RWPE2 (cell line): ENCODE measurements around the gene SORCS3.

Experiments
- ATAC-seq: fragments of 200-7000 bp; cut with Tn5 transposase; 3 replicates; pipeline ENCODE4 v1.9.1; 2021; ENCODE audit warnings: low read depth
- DNase-seq: peaks from one replicate; pipeline ENCODE4 v3.0.0-alpha.2; 2020; ENCODE audit warnings: low spot score
- H3K27ac ChIP-seq: fragments of 450-650 bp; 2 replicates; pipeline ENCODE4 v1.5.1; 2017; ENCODE audit warnings: mild to moderate bottlenecking; ENCODE audit not compliant: poor library complexity, severe bottlenecking
- H3K27me3 ChIP-seq: fragments of 250-450 bp; sonication (Bioruptor Pico); 2 replicates; pipeline ENCODE4 v1.5.1; 2021; ENCODE audit warnings: mild to moderate bottlenecking, moderate library complexity; ENCODE audit not compliant: insufficient read depth, poor library complexity, severe bottlenecking
- H3K36me3 ChIP-seq: fragments of 250-450 bp; sonication (Bioruptor Pico); 2 replicates; pipeline ENCODE4 v1.5.1; 2020; ENCODE audit warnings: low read depth, mild to moderate bottlenecking, moderate library complexity
- H3K4me1 ChIP-seq: fragments of 250-450 bp; sonication (Bioruptor Pico); 2 replicates; pipeline ENCODE4 v1.5.1; 2021; ENCODE audit warnings: mild to moderate bottlenecking, moderate library complexity; ENCODE audit not compliant: insufficient read depth, poor library complexity, severe bottlenecking
- H3K4me3 ChIP-seq: fragments of 250-450 bp; sonication (Bioruptor Pico); 2 replicates; pipeline ENCODE4 v1.5.1; 2021; ENCODE audit warnings: mild to moderate bottlenecking, moderate library complexity; ENCODE audit not compliant: severe bottlenecking
- H3K9me3 ChIP-seq: fragments of 250-450 bp; sonication (Bioruptor Pico); 2 replicates; pipeline ENCODE4 v1.5.1; 2021; ENCODE audit warnings: mild to moderate bottlenecking, moderate library complexity; ENCODE audit not compliant: severe bottlenecking
- TF ChIP-seq, protein P1 (sequence below): fragments of 450-650 bp; IDR thresholded peaks from one replicate; pipeline ENCODE4 v1.5.1; 2017; ENCODE audit warnings: mild to moderate bottlenecking, moderate library complexity; ENCODE audit not compliant: poor library complexity, severe bottlenecking

Gene SORCS3

DNA sequence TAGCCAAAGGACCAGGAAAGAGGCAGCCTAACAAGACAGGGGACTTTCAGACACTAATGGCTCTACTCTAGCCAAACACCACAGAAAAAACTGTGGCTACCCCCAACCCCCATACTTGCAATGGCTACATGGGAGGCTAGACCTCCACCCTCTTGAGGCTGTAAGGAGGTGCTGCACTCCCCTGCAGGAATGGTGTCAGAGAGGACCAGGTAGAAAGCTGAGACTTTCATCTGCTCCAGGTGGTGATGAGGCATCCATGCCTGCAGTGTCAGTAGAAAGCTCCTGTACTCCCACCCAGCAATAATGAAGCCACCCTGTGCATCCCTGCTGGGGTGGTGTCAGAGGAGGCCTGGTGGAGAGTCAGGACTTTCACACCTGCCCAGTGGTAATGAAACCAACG lies 18.9 kb upstream of the SORCS3 start:
- no peaks in the 10 kb centered on the region for H3K9me3 ChIP-seq
- H3K27ac ChIP-seq: no peak overlapping the region
- TF ChIP-seq, protein P1, sequence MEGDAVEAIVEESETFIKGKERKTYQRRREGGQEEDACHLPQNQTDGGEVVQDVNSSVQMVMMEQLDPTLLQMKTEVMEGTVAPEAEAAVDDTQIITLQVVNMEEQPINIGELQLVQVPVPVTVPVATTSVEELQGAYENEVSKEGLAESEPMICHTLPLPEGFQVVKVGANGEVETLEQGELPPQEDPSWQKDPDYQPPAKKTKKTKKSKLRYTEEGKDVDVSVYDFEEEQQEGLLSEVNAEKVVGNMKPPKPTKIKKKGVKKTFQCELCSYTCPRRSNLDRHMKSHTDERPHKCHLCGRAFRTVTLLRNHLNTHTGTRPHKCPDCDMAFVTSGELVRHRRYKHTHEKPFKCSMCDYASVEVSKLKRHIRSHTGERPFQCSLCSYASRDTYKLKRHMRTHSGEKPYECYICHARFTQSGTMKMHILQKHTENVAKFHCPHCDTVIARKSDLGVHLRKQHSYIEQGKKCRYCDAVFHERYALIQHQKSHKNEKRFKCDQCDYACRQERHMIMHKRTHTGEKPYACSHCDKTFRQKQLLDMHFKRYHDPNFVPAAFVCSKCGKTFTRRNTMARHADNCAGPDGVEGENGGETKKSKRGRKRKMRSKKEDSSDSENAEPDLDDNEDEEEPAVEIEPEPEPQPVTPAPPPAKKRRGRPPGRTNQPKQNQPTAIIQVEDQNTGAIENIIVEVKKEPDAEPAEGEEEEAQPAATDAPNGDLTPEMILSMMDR: no peak
- H3K4me1 ChIP-seq: no peaks in the 10 kb centered on the region
- H3K4me3 ChIP-seq: no peak overlapping the region
- no peaks in the 10 kb centered on the region for H3K36me3 ChIP-seq
- ATAC-seq (no peak; the same call in 2 of the 3 replicates), DNase-seq (no peak)
- peaks cover 21% of the 10 kb centered on the region for H3K27me3 ChIP-seq

DNA sequence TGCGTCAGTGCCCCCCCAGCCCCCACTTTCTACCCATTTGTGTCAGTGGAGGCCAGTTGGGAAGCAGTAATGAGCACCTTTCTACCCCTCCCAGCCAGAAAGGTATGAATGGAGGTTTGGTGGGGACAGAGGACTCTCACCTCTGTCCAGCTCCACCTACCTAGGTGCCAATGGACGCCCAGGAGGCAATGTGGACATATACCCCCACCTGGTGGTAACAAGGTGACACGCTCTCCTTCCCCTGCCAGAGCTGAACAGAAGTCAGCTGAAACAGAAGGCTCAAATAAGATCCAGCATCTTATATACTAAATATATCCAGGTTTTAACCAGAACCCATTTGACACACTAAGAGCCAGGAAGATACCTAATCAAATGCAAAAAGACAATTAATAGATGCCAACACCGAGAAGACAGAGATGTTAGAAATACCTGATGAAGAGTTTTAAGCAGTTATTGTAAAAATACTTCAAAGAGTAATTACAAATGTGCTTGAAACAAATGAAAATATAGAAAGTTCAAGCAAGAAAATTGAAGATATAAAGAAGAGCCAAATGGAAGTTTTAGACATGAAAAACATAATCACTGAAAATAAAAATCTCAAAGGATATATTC lies 18.4 kb upstream of the SORCS3 start:
- Histone ChIP-seq H3K27me3 (peaks cover 21% of the 10 kb centered on the region), H3K9me3 (no peaks in the 10 kb centered on the region), H3K36me3 (no peaks in the 10 kb centered on the region), H3K4me3 (no peak overlapping the region), H3K27ac (no peak overlapping the region), H3K4me1 (no peaks in the 10 kb centered on the region)
- DNase-seq (no peak), ATAC-seq (peak; percentile 88)
- TF ChIP-seq, protein P1: peak; percentile 83

GRCh38 chr10:104630731-104631130 lies 10.4 kb upstream of the SORCS3 start:
- Histone ChIP-seq H3K9me3 (no peaks in the 10 kb centered on the region), H3K36me3 (no peaks in the 10 kb centered on the region), H3K4me3 (no peak overlapping the region), H3K4me1 (no peaks in the 10 kb centered on the region), H3K27me3 (peaks cover 33% of the 10 kb centered on the region), H3K27ac (no peak overlapping the region)
- DNase-seq (no peak), ATAC-seq (no peak)
- TF ChIP-seq, protein P1: no peak

GRCh38 chr10:104631946-104632345 lies 9.1 kb upstream of the SORCS3 start:
- Histone ChIP-seq H3K27me3 (peaks cover 42% of the 10 kb centered on the region), H3K36me3 (no peaks in the 10 kb centered on the region), H3K27ac (no peak overlapping the region), H3K4me1 (no peaks in the 10 kb centered on the region), H3K9me3 (no peaks in the 10 kb centered on the region), H3K4me3 (no peak overlapping the region)
- ATAC-seq (no peak), DNase-seq (no peak)
- TF ChIP-seq, protein P1: no peak

- H3K36me3 ChIP-seq: no peaks in the 10 kb centered on the region
- no peaks in the 10 kb centered on the region for H3K4me1 ChIP-seq
- peaks cover 90% of the 10 kb centered on the region for H3K27me3 ChIP-seq
- no peaks in the 10 kb centered on the region for H3K9me3 ChIP-seq
- ATAC-seq: peak; percentile 51; the same call in 1 of the 3 replicates
- no peak overlapping the region for H3K27ac ChIP-seq
- no peak for DNase-seq
- TF ChIP-seq, protein P1: peak; percentile 50
- H3K4me3 ChIP-seq: no peak overlapping the region
Observed at GRCh38 chr10:104638861-104639589, 2.1 kb upstream of the SORCS3 start.
